Lung (tissue), 12 donors: ENCODE results near the gene ACP1. TPM values are rescaled to one million over a fixed set of nuclear protein-coding genes. Genes with fewer than 3 reads are reported as not detected.

Experiments
- ATAC-seq: fragments of 200-7000 bp; cut with Tn5 transposase; one replicate; pipeline ENCODE4 v1.9.1; 2020; ENCODE audit warnings: moderate number of reproducible peaks; ENCODE audit not compliant: insufficient read depth, low FRiP score
- DNase-seq, 3 donors: peaks; one replicate each; pipeline ENCODE4 v3.0.0-alpha.2; 2013 to 2017
- H3K27ac ChIP-seq, 2 donors: one replicate each; pipeline ENCODE4 v1.5.1; 2013; ENCODE audit warnings: mild to moderate bottlenecking in 2 of 2, moderate library complexity in 2 of 2, control low read depth in 1 of 2, inconsistent platforms in 1 of 2, low read depth in 1 of 2, low read length in 1 of 2
- H3K27me3 ChIP-seq, 3 donors: one replicate each; pipeline ENCODE4 v1.5.1; 2013; ENCODE audit warnings: low read length in 2 of 3; ENCODE audit not compliant: control insufficient read depth in 3 of 3, insufficient read depth in 3 of 3
- H3K36me3 ChIP-seq, 4 donors: one replicate each; pipeline ENCODE4 v1.5.1; 2013; ENCODE audit warnings: low read length in 4 of 4, mild to moderate bottlenecking in 1 of 4, moderate library complexity in 1 of 4; ENCODE audit not compliant: control insufficient read depth in 4 of 4, insufficient read depth in 4 of 4
- H3K4me1 ChIP-seq, 5 donors: one replicate each; pipeline ENCODE4 v1.5.1; 2013; ENCODE audit warnings: low read length in 5 of 5, mild to moderate bottlenecking in 2 of 5, moderate library complexity in 1 of 5; ENCODE audit not compliant: control insufficient read depth in 5 of 5, insufficient read depth in 5 of 5
- H3K4me3 ChIP-seq: one replicate; pipeline ENCODE4 v1.5.1; 2013; ENCODE audit warnings: mild to moderate bottlenecking, control low read depth, moderate library complexity
- H3K9ac ChIP-seq, 2 donors: one replicate each; pipeline ENCODE4 v1.5.1; 2013; ENCODE audit warnings: low read length in 2 of 2, control low read depth in 1 of 2; ENCODE audit not compliant: insufficient read depth in 1 of 2
- H3K9me3 ChIP-seq, 4 donors: one replicate each; pipeline ENCODE4 v1.5.1; 2013; ENCODE audit warnings: low read length in 3 of 4, mild to moderate bottlenecking in 1 of 4, moderate library complexity in 1 of 4; ENCODE audit not compliant: control insufficient read depth in 4 of 4, insufficient read depth in 3 of 4
- CTCF ChIP-seq: IDR thresholded peaks from 2 replicates; pipeline ENCODE4 v1.5.1; 2012; ENCODE audit warnings: mild to moderate bottlenecking; ENCODE audit errors: control extremely low read depth, extremely low read depth
- WGBS, 2 donors: extraction: QIAGEN DNeasy Blood & Tissue Kit; methylation state at CpG; one replicate each; pipeline ENCODE4 v1.1.7; 2013; 5-methylcytosine and 5-hydroxymethylcytosine counted together
- polyA plus RNA-seq, 2 donors: library from polyadenylated mRNA; stranded (reverse); fragments of 200-250 nt; gene quantifications; one replicate each; pipeline ENCODE4 v1.2.1, GENCODE V29; 2013
- total RNA-seq, 2 donors: library from RNA; depleted of rRNA in 1 of 2; stranded (reverse); fragments of >200 nt in 1 of 2; gene quantifications; one replicate each; pipeline ENCODE4 v1.2.1, GENCODE V29; 2014 to 2021
- donor health status: control.
- donor health status: control.
- donor health status: Bipolar disorder and iron deficiency.
- donor health status: healthy.
- donor health status: DM: yes; HTN: yes; CAD: no.

Gene ACP1
- total and polyA plus RNA-seq, 4 donors = 66.0 to 136 (median 75.0) TPM

- no peak for TF ChIP-seq CTCF
- Histone ChIP-seq H3K36me3 (peaks cover 23 to 32% (median 28%) of the 10 kb centered on the region in 4 donors), H3K27me3 (no peaks in the 10 kb centered on the region), H3K4me1 (peaks cover 0 to 4% (median 1%) of the 10 kb centered on the region in 5 donors), H3K9ac (no peak overlapping the region), H3K9me3 (no peaks in the 10 kb centered on the region), H3K4me3 (no peak overlapping the region), H3K27ac (peak overlapping the region in 1 of 2 donors; percentile 42)
- peak; percentile 12 for ATAC-seq
- WGBS, 2 donors = 75 to 80% methylated on average over 2 of the region's 2 CpGs
- no peak for DNase-seq
Measured at GRCh38 chr2:278312-278926, 13.7 kb downstream of the ACP1 start.

DNA sequence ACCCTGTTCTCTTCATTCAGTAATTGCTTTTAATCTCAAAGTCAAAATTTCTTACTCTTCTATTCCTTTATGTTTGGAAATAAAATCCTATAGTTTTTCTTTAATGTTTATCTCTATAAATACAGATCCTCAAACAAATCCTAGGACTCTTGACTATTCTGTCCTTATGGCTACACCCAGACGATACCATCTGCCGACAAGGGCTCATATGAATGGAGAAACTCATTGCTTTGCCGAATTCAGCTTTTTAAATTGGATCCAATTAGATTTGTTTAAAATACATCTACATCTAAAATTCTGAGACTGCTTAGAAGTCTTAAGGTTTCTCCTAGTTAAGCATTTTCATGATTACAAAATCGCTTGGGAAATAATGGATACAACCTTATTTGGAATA, 14.2 kb downstream of the ACP1 start:
- no peaks in the 10 kb centered on the region for H3K9me3 ChIP-seq
- no peak overlapping the region for H3K9ac ChIP-seq
- TF ChIP-seq CTCF = no peak
- no peak overlapping the region for H3K27ac ChIP-seq
- DNase-seq (peak in 1 of 3 donors; percentile 43), ATAC-seq (no peak)
- WGBS, 2 donors = 74 to 86% methylated on average over 4 of the region's 4 CpGs
- peaks cover 0 to 4% (median 0%) of the 10 kb centered on the region in 5 donors for H3K4me1 ChIP-seq
- H3K27me3 ChIP-seq = no peaks in the 10 kb centered on the region
- peaks cover 22 to 32% (median 28%) of the 10 kb centered on the region in 4 donors for H3K36me3 ChIP-seq
- H3K4me3 ChIP-seq = no peak overlapping the region

- H3K9ac ChIP-seq = no peak overlapping the region
- no peak for DNase-seq
- no peak overlapping the region for H3K27ac ChIP-seq
- no peaks in the 10 kb centered on the region for H3K27me3 ChIP-seq
- no peak for ATAC-seq
- TF ChIP-seq CTCF = no peak
- H3K36me3 ChIP-seq = peaks cover 22 to 29% (median 28%) of the 10 kb centered on the region in 4 donors
- H3K4me3 ChIP-seq = no peak overlapping the region
- 67 to 86% methylated on average over 4 of the region's 4 CpGs for WGBS, 2 donors
- H3K9me3 ChIP-seq = no peaks in the 10 kb centered on the region
- peaks cover 0 to 4% (median 0%) of the 10 kb centered on the region in 5 donors for H3K4me1 ChIP-seq
Measured at GRCh38 chr2:279366-279765, 14.6 kb downstream of the ACP1 start.
